GM12872 (cell line): Measurements from ENCODE around the gene OR2W3.

Source experiments
- TF ChIP-seq, protein P1 (sequence below): IDR thresholded peaks from 3 replicates; pipeline ENCODE4 v1.5.1; 2011; ENCODE audit warnings: low read depth, mild to moderate bottlenecking, low read length, moderate library complexity; ENCODE audit not compliant: insufficient read depth

The OR2W3 gene

DNA sequence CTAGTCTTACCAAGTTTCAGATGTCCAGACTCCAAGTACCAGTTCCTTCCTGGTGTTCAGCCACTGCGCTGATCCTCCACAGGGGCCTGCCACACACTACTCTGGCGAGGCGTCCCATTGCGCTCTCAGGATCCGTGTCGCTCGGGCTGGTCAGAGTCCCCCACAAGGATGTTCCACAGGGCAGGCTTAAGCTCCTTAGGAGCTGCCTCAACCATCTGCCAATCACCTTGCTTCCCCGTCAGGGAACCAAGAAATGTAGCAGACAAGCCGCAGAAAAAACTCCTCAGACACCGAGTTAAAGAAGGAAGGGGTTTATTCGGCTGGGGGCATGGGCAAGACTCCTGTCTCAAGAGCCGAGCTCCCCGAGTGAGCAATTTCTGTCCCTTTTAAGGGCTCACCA lies 9.8 kb downstream of the OR2W3 start:
- TF ChIP-seq, protein P1, sequence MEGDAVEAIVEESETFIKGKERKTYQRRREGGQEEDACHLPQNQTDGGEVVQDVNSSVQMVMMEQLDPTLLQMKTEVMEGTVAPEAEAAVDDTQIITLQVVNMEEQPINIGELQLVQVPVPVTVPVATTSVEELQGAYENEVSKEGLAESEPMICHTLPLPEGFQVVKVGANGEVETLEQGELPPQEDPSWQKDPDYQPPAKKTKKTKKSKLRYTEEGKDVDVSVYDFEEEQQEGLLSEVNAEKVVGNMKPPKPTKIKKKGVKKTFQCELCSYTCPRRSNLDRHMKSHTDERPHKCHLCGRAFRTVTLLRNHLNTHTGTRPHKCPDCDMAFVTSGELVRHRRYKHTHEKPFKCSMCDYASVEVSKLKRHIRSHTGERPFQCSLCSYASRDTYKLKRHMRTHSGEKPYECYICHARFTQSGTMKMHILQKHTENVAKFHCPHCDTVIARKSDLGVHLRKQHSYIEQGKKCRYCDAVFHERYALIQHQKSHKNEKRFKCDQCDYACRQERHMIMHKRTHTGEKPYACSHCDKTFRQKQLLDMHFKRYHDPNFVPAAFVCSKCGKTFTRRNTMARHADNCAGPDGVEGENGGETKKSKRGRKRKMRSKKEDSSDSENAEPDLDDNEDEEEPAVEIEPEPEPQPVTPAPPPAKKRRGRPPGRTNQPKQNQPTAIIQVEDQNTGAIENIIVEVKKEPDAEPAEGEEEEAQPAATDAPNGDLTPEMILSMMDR = no peak

DNA sequence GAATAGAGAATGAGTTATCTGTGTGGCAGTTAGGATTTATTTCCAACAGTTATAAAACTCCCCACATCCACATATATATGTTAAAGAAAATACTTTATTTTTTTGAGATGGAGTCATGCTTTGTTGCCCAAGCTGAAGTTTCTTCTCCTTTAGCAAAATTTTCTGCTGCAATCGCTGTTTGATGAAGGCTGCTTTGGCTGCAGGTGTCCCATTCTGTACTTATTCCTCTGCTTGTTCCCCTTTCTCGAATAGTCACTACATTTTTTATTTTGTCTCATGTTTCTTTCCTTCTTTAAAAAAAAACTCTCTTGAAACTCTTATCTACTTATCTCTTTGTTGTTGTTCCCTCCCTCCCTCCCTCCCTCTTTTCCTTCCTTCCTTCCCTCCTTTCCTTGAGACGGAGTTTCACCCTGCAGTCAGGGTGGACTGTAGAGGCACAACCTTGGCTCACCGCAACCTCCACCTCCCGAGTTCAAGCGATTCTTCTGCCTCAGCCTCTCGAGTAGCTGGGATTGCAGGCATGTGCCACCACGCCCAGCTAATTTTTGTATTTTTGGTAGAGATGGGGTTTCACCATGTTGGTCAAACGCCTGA lies 10.6 kb downstream of the OR2W3 start:
- TF ChIP-seq, protein P1 = no peak

DNA sequence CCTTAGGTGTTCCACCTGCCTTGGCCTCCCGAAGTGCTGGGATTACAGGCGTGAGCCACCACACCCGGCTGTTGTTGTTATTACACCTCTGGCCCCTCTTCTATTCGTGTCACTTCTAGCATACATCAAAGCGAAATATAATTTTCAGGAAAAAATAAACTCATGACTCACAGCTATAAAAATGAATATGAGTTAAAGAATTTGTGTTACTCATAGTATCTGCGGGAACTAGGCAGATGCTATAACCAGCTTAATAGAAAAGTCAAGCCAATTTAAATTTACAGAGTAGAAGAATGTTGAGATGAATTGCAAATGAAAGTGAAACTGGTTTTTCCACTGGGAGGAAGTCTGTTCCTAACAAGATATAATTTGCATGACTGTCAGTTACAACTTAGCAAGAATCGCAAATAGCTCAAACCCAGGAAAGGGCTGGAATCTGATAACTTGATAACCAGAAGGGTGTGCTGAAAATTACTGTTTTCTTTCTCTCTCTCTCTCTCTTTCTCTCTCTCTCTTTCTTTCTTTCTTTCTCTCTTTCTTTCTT lies 11.2 kb downstream of the OR2W3 start:
- TF ChIP-seq, protein P1 = no peak

DNA sequence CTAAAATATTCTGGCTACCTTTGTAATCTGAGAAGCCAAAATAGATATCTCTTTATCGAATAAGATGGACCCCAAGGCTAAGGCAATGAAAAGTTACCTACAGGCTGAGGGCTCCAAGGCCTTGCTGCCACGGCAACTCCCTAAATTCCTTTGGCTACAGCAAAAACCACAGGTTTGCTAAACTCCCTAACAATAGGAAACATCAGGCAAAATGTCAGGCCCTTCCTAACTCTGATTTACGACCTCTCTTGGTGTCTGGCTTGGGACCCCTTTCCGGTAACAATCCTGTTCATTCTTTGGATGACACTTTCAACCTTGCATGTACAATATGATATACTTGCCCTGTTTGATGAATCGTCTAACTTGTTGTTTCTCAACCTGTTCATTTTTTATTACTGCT lies 13.4 kb downstream of the OR2W3 start:
- TF ChIP-seq, protein P1 = no peak

DNA sequence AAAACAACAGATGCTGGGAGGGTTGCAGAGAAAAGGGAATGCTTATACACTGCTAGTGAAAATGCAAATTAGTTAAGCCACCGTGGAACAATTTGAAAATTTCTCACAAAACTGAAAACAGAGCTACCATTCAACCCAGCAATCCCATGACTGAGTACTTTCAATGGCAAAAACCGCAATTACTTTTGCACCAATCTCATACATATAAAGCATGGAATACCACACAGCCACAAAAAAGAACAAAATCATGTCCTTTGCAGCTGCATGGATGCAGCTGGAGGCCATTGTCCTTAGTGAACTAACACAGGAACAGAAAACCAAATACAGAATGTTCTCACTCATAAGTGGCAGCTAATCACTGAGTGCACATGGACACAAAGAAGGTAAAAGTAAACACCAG lies 18.4 kb downstream of the OR2W3 start:
- TF ChIP-seq, protein P1 = no peak

DNA sequence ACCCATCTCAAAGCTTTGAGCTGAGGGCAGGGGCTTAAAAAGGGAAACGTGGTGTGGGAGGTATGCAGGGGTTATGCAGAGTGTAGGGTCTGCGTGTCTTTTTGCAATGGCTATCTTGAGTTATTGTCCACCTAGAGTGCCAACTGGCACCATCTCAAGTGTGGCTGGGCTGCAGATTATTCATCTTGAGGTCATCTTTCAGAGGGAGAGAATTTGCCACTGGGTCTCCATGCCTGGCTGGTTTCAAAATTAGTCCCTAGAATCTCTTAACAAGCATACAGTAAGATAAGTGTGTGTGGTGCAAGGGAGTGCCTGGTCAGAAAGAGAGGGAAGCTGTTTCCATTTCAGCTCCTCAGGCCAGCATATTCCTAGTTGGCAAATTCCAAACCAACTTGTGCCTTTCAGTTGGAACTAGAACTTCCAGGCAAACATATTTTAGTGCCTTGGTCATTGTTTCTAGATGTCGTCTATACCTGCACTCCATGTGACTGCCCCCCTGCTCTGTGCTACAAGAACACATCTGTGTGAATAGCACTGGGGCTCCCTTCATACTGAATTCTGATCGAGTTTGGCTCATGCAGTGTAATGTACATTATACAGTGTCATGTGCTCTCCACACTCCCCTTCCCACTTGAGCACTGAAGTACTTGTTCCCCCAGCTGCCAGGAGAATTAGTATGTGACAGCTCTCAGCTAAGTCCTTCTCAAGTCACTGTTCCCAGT lies 19.7 kb downstream of the OR2W3 start:
- TF ChIP-seq, protein P1 = no peak

DNA sequence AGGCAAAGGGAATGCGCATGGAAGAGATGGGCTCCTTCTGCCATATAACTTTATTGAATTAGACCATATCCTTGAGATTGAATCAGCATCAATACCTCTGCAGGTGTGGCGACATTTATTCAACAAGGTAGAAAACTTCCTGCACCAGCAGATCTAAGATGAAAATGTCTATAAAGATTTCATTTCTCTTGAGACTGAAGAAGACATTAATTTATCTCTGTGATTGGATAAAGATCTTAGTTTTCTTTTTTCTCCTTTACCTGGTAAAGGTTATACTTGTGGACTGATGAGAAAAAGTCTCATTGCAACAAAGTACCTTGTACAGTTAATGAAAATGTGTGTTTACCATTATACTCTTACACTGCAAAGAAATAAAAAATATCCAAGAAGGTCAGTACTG lies 24.6 kb downstream of the OR2W3 start, which contains the start of gene OR2T8:
TSS of gene OR2T8 (plus strand) at position 301 of the 400 bp plus-strand sequence. CDS start 766 bp downstream, outside the sequence.
- TF ChIP-seq, protein P1 = no peak
